H1 (cell line): ENCODE results near the gene IKZF3. TPM values are rescaled to one million over a fixed set of nuclear protein-coding genes. Genes with fewer than 3 reads are reported as not detected.

Source experiments
- CTCF ChIA-PET: fragments of 300-600 bp; sonication (Branson Sonifier 250); formaldehyde crosslinking; loops from one replicate; lab custom pipeline; 2021; ENCODE audit not compliant: partially characterized antibody; lab: Charles Lee
- POLR2A ChIA-PET: fragments of 300-600 bp; sonication (Branson Sonifier 250); formaldehyde crosslinking; loops from one replicate; lab custom pipeline; 2021; ENCODE audit warnings: inconsistent platforms; ENCODE audit not compliant: partially characterized antibody; lab: Charles Lee
- DNase-seq, 2 experiments: peaks; one replicate each; pipeline versions ENCODE4 v3.0.0 to v3.0.0-alpha.2; 2010 to 2022; ENCODE audit warnings: low spot score in 2 of 2, low read depth in 1 of 2, mixed read lengths in 1 of 2
- FAIRE-seq: peaks from 2 replicates; lab custom pipeline; 2011; peaks lifted over from hg19 to GRCh38; lab: Jason Lieb, UNC
- H2AFZ ChIP-seq: 2 replicates; pipeline ENCODE4 v1.8.1; 2012; ENCODE audit warnings: low read length, inconsistent platforms
- H2AK5ac ChIP-seq: 2 replicates; pipeline ENCODE4 v1.6.1; 2013; ENCODE audit warnings: low read depth, low read length
- H2BK120ac ChIP-seq: replicated peaks from 2 replicates; pipeline ENCODE3; 2013; ENCODE audit warnings: low read depth, low read length, inconsistent platforms
- H2BK12ac ChIP-seq: 2 replicates; pipeline ENCODE4 v1.6.1; 2013; ENCODE audit warnings: low read depth, low read length
- H2BK15ac ChIP-seq: 2 replicates; pipeline ENCODE4 v1.6.1; 2013; ENCODE audit warnings: low read length
- H2BK20ac ChIP-seq: 2 replicates; pipeline ENCODE4 v1.6.1; 2013; ENCODE audit warnings: low read length
- H2BK5ac ChIP-seq: 2 replicates; pipeline ENCODE4 v1.6.1; 2013; ENCODE audit warnings: low read depth, low read length
- H3K14ac ChIP-seq: 2 replicates; pipeline ENCODE4 v1.6.1; 2013; ENCODE audit warnings: inconsistent platforms; ENCODE audit not compliant: insufficient read length
- H3K18ac ChIP-seq: 2 replicates; pipeline ENCODE4 v1.6.1; 2013; ENCODE audit warnings: low read length; ENCODE audit errors: extremely low read depth
- H3K23ac ChIP-seq: 2 replicates; pipeline ENCODE4 v1.6.1; 2013; ENCODE audit warnings: inconsistent platforms; ENCODE audit not compliant: insufficient read length
- H3K23me2 ChIP-seq: 2 replicates; pipeline ENCODE4 v1.6.1; 2013; ENCODE audit warnings: low read depth, low read length
- H3K27ac ChIP-seq: 2 replicates; pipeline ENCODE4 v1.6.1; 2011; ENCODE audit warnings: low read depth, low read length, inconsistent platforms
- H3K27me3 ChIP-seq, 4 experiments: replicated peaks in 1 of 4; 1 replicate in 1 of 4; 2 replicates in 3 of 4; pipeline versions ENCODE4 v1.6.1 to v1.8.1; 2011 to 2013; ENCODE audit warnings: low read length in 3 of 4, mild to moderate bottlenecking in 3 of 4, inconsistent platforms in 2 of 4, mixed read lengths in 2 of 4, moderate library complexity in 1 of 4; ENCODE audit not compliant: control insufficient read depth in 3 of 4, insufficient read depth in 3 of 4; ENCODE audit errors: extremely low read depth in 1 of 4
- H3K36me3 ChIP-seq, 4 experiments: 2 replicates each; pipeline versions ENCODE4 v1.6.1 to v1.8.1; 2011 to 2013; ENCODE audit warnings: mild to moderate bottlenecking in 4 of 4, low read length in 3 of 4, moderate library complexity in 2 of 4, control low read depth in 1 of 4, inconsistent platforms in 1 of 4; ENCODE audit not compliant: insufficient read depth in 4 of 4, control insufficient read depth in 2 of 4
- H3K4ac ChIP-seq: replicated peaks from 2 replicates; pipeline ENCODE3; 2013; ENCODE audit warnings: low read length, low read depth, mixed read lengths, inconsistent platforms; ENCODE audit not compliant: insufficient read length
- H3K4me1 ChIP-seq, 4 experiments: replicated peaks in 1 of 4; 1 replicate in 1 of 4; 2 replicates in 3 of 4; pipeline versions ENCODE4 v1.6.1 to v1.8.1; 2011 to 2013; ENCODE audit warnings: low read length in 3 of 4, inconsistent platforms in 2 of 4, mixed read lengths in 1 of 4; ENCODE audit not compliant: insufficient read depth in 4 of 4, control insufficient read depth in 3 of 4
- H3K4me2 ChIP-seq, 2 experiments: 2 replicates each; pipeline versions ENCODE4 v1.6.1 to v1.8.1; 2011 to 2013; ENCODE audit warnings: low read depth in 2 of 2, low read length in 2 of 2, control low read depth in 1 of 2, inconsistent platforms in 1 of 2, mild to moderate bottlenecking in 1 of 2; ENCODE audit not compliant: insufficient read depth in 1 of 2
- H3K4me3 ChIP-seq, 4 experiments: fragments of 200-600, 300-600 bp in 1 of 4; sonication (generic), shearing (Covaris generic), sonication (Bioruptor Twin) in 1 of 4; 2 replicates each; pipeline versions ENCODE4 v1.5.1 to v1.8.1; 2011 to 2016; ENCODE audit warnings: low read length in 4 of 4, low read depth in 3 of 4, control low read depth in 2 of 4, inconsistent platforms in 2 of 4, mild to moderate bottlenecking in 2 of 4, mixed read lengths in 1 of 4, moderate library complexity in 1 of 4; ENCODE audit not compliant: insufficient read depth in 2 of 4; ENCODE audit errors: extremely low read depth in 1 of 4
- H3K56ac ChIP-seq: replicated peaks from 2 replicates; pipeline ENCODE3; 2013; ENCODE audit warnings: low read depth, mild to moderate bottlenecking, mixed read lengths, low read length, inconsistent platforms; ENCODE audit not compliant: insufficient read length
- H3K79me1 ChIP-seq: 2 replicates; pipeline ENCODE4 v1.6.1; 2013; ENCODE audit warnings: low read depth, low read length, control low read depth
- H3K79me2 ChIP-seq, 2 experiments: 2 replicates each; pipeline versions ENCODE4 v1.6.1 to v1.8.1; 2012 to 2013; ENCODE audit warnings: low read length in 2 of 2, mild to moderate bottlenecking in 2 of 2, inconsistent platforms in 1 of 2; ENCODE audit not compliant: insufficient read depth in 2 of 2, control insufficient read depth in 1 of 2
- H3K9ac ChIP-seq, 4 experiments: replicated peaks in 1 of 4; 1 replicate in 1 of 4; 2 replicates in 3 of 4; pipeline versions ENCODE4 v1.6.1 to v1.8.1; 2011 to 2013; ENCODE audit warnings: low read depth in 3 of 4, low read length in 3 of 4, control low read depth in 2 of 4, mild to moderate bottlenecking in 2 of 4, moderate library complexity in 2 of 4, inconsistent platforms in 1 of 4; ENCODE audit errors: extremely low read depth in 1 of 4
- H3K9me3 ChIP-seq, 2 experiments: 2 replicates each; pipeline versions ENCODE4 v1.6.1 to v1.8.1; 2012 to 2013; ENCODE audit warnings: mild to moderate bottlenecking in 2 of 2, moderate library complexity in 2 of 2, control low read depth in 1 of 2, inconsistent platforms in 1 of 2, low read depth in 1 of 2, low read length in 1 of 2, mixed read lengths in 1 of 2; ENCODE audit not compliant: insufficient read depth in 2 of 2
- H4K20me1 ChIP-seq, 2 experiments: replicated peaks in 1 of 2; 2 replicates each; pipeline versions ENCODE3 to v1.8.1; 2011 to 2013; ENCODE audit warnings: inconsistent platforms in 2 of 2, low read length in 2 of 2, mild to moderate bottlenecking in 1 of 2; ENCODE audit not compliant: insufficient read depth in 2 of 2, control insufficient read depth in 1 of 2
- H4K5ac ChIP-seq: 2 replicates; pipeline ENCODE4 v1.6.1; 2013; ENCODE audit warnings: low read length, low read depth, mixed read lengths, inconsistent platforms; ENCODE audit not compliant: insufficient read length
- H4K8ac ChIP-seq: 2 replicates; pipeline ENCODE4 v1.8.0; 2013; ENCODE audit warnings: mild to moderate bottlenecking, moderate library complexity, low read length, inconsistent platforms; ENCODE audit not compliant: insufficient read depth; ENCODE audit errors: extremely low read depth
- H4K91ac ChIP-seq: replicated peaks from 2 replicates; pipeline ENCODE3; 2013; ENCODE audit warnings: low read length, mixed read lengths, inconsistent platforms; ENCODE audit not compliant: insufficient read length
- BACH1 ChIP-seq: IDR thresholded peaks from 2 replicates; pipeline ENCODE4 v1.6.1; 2012; ENCODE audit warnings: low read length, improper control_type of control experiment
- CBX5 ChIP-seq: fragments of 300-800, 300-1000 bp; sonication (generic); IDR thresholded peaks from 2 replicates; pipeline ENCODE4 v1.7.1; 2016; ENCODE audit warnings: antibody characterized with exemption, low read length, low read depth
- CREB1 ChIP-seq: IDR thresholded peaks from 2 replicates; pipeline ENCODE4 v1.6.1; 2012; ENCODE audit warnings: inconsistent platforms
- CTBP2 ChIP-seq: IDR thresholded peaks from 2 replicates; pipeline ENCODE4 v1.7.0; 2011; ENCODE audit warnings: borderline replicate concordance, mild to moderate bottlenecking, moderate library complexity, mixed read lengths, low read length; ENCODE audit not compliant: insufficient read depth, insufficient read length
- KDM1A ChIP-seq: fragments of 200-600, 300-600 bp; sonication (generic); IDR thresholded peaks from 2 replicates; pipeline ENCODE4 v1.7.1; 2016; ENCODE audit warnings: mild to moderate bottlenecking, low read length, borderline replicate concordance
- MAFK ChIP-seq: IDR thresholded peaks from 2 replicates; pipeline ENCODE4 v1.6.1; 2012; ENCODE audit warnings: low read depth, mild to moderate bottlenecking, improper control_type of control experiment, low read length
- POU5F1 ChIP-seq: IDR thresholded peaks from 2 replicates; pipeline ENCODE4 v1.6.1; 2011; ENCODE audit warnings: low read depth, mild to moderate bottlenecking, low read length, moderate library complexity
- TAF1 ChIP-seq: IDR thresholded peaks from 2 replicates; pipeline ENCODE4 v1.6.1; 2011; ENCODE audit warnings: mild to moderate bottlenecking, low read depth, low read length
- TCF12 ChIP-seq: IDR thresholded peaks from 2 replicates; pipeline ENCODE4 v1.6.1; 2011; ENCODE audit warnings: low read depth, mild to moderate bottlenecking, low read length
- YY1 ChIP-seq: IDR thresholded peaks from 2 replicates; pipeline ENCODE4 v1.6.1; 2011; ENCODE audit warnings: low read depth, mild to moderate bottlenecking, low read length
- WGBS, 2 experiments: shearing (Covaris generic) in 1 of 2; methylation state at CpG; one replicate each; pipeline versions ENCODE4 v1.1.6 to v1.1.7; 2013 to 2015; ENCODE audit warnings: low lambda C conversion rate in 2 of 2, mixed read lengths in 2 of 2, inconsistent platforms in 1 of 2, low coverage in 1 of 2, missing lambda C conversion rate in 1 of 2; ENCODE audit not compliant: insufficient replicate concordance in 2 of 2, insufficient coverage in 1 of 2, insufficient read length in 1 of 2; ENCODE audit errors: extremely low coverage in 1 of 2, missing lambda C conversion rate in 1 of 2; 5-methylcytosine and 5-hydroxymethylcytosine counted together
- polyA plus RNA-seq, 7 experiments: library from polyadenylated mRNA; depleted of rRNA in 3 of 7; stranded (reverse) in 5 of 7; unstranded in 2 of 7; fragments of >200 nt in 5 of 7; fragments of 200-250 nt in 2 of 7; gene quantifications; 1 replicate in 5 of 7; 2 replicates in 1 of 7; 4 replicates in 1 of 7; pipeline versions ENCODE4 v1.2.1 to v1.2.3, GENCODE V29; 2011 to 2013; ENCODE audit warnings: missing spikeins in 2 of 7, mixed read lengths in 2 of 7
- total RNA-seq: library from RNA; stranded (reverse); fragmentation: NEBNext Ultra II Directional; extraction: Animal tissue kit (Norgen Biotek cat#: 25700); gene quantifications from 2 replicates; pipeline ENCODE4 v1.2.1, GENCODE V29; 2021
- TF ChIP-seq, protein P1 (sequence below): IDR thresholded peaks from 2 replicates; pipeline ENCODE4 v1.6.1; 2012; ENCODE audit warnings: low read length, inconsistent platforms
- TF ChIP-seq, protein P2 (sequence below): IDR thresholded peaks from 2 replicates; pipeline ENCODE4 v1.6.1; 2012; ENCODE audit warnings: inconsistent platforms

The IKZF3 gene
- total and polyA plus RNA-seq, 2 of the 8 experiments (the other 6 are each of a cell fraction or from before 2014, with no cell fraction given), result 0.23 to 0.56 TPM

DNA sequence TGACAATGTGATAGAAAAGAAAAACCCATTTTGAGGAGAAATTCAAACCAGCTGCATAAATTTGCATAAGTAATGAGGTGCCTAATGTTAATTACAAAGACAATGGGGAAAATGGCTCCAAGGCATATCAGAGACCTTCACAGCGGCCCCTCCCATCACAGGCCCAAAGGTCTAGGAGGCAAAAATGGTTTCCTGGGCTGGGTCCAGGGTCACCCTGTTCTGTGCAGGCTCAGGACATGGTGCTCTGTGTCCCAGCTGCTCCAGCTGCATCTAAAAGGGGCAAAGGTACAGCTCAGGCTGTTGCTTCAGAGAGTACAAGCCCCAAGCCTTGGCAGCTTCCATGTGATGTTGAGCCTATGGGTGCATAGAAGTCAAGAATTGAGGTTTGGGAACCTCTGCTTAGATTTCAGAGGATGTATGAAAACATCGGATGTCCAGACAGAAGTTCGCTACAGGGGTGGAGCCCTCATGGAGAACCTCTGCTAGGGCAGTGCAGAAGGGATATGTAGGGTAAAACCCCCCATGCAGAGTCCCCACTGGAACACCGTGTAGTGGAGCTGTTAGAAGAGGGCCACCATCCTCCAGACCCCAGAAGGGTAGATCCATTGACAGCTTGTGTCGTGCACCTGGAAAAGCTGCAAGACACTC is 40.6 kb downstream of the IKZF3 start:
- Histone ChIP-seq H3K18ac (no peak overlapping the region), H2BK15ac (no peak overlapping the region), H3K23ac (no peak overlapping the region), H3K79me2 (no peaks in the 10 kb centered on the region), H3K14ac (no peak overlapping the region), H2BK20ac (no peak overlapping the region), H3K36me3 (no peaks in the 10 kb centered on the region), H2AFZ (no peak overlapping the region), H3K9ac (no peak overlapping the region), H3K4me2 (no peak overlapping the region), H3K9me3 (peaks cover 13 to 20% of the 10 kb centered on the region in 2 experiments; a peak in 3 of 4 replicates), H3K27me3 (no peaks in the 10 kb centered on the region), H4K8ac (no peak overlapping the region), H2BK5ac (no peak overlapping the region), H3K79me1 (no peaks in the 10 kb centered on the region), H2BK120ac (no peak overlapping the region), H2AK5ac (no peak overlapping the region), H3K27ac (no peak overlapping the region), H4K5ac (no peak overlapping the region), H3K23me2 (peaks cover 1% of the 10 kb centered on the region; the same call in 1 of the 2 replicates), H3K4me1 (no peaks in the 10 kb centered on the region), H4K91ac (no peak overlapping the region), H4K20me1 (no peaks in the 10 kb centered on the region), H3K56ac (no peak overlapping the region), H3K4me3 (no peak overlapping the region), H2BK12ac (no peak overlapping the region), H3K4ac (no peak overlapping the region)
- FAIRE-seq, result no peak
- 94% methylated on average over 5 of the region's 5 CpGs; no CpG with 5 or more reads in 1 of the 2 experiments for WGBS, 2 experiments
- ChIA-PET POLR2A (no interaction called here), CTCF (interaction anchor here (1.1 kb wide), 1 partner anchor 11 kb away, joined by 3 read pairs; no protein-coding TSS in a partner anchor)
- DNase-seq, result no peak
- TF ChIP-seq MAFK (no peak), BACH1 (no peak), CREB1 (no peak), KDM1A (no peak; the same call in 1 of the 2 replicates), CBX5 (no peak), TAF1 (no peak), CTBP2 (no peak), POU5F1 (no peak), TCF12 (no peak), YY1 (no peak)
- TF ChIP-seq, protein P1, sequence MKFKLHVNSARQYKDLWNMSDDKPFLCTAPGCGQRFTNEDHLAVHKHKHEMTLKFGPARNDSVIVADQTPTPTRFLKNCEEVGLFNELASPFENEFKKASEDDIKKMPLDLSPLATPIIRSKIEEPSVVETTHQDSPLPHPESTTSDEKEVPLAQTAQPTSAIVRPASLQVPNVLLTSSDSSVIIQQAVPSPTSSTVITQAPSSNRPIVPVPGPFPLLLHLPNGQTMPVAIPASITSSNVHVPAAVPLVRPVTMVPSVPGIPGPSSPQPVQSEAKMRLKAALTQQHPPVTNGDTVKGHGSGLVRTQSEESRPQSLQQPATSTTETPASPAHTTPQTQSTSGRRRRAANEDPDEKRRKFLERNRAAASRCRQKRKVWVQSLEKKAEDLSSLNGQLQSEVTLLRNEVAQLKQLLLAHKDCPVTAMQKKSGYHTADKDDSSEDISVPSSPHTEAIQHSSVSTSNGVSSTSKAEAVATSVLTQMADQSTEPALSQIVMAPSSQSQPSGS, result no peak
- TF ChIP-seq, protein P2, sequence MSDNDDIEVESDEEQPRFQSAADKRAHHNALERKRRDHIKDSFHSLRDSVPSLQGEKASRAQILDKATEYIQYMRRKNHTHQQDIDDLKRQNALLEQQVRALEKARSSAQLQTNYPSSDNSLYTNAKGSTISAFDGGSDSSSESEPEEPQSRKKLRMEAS, result no peak
